ENCODE measurements around the gene PLCXD1.
"Not testable (repeated sequence)": the region's sequence is repeated elsewhere in the genome, so short reads cannot be mapped to it uniquely, and the experiment has no call there.

The PLCXD1 gene

GRCh38 chrX:351324-351641 is 70.1 kb downstream of the PLCXD1 start:
- DNase-seq (ENCODE audit: low read depth, low spot score) = not testable (repeated sequence)

DNA sequence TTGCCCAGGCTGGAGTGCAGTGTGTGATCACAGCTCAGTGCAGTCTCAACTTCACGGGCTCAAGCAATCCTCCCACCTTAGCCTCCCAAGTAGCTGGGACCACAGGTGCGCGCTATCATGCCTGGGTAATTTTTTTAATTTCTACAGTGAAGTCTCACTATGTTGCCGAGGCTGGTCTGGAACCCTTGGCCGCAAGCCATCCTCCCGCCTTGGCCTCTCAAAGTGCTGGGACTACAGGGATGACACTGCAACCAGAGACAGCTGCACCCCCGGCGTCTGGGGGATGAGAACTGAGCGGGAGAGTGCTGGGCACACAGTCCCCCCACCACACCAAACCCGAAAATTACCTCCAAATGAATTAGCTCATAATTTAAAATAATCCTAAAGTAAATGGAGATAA is 70.6 kb downstream of the PLCXD1 start:
- no peak for DNase-seq (ENCODE audit: low read depth, low spot score)

- DNase-seq (ENCODE audit: low read depth, low spot score) = no peak
Measured at GRCh38 chrX:352181-352580, 71.0 kb downstream of the PLCXD1 start.

DNA sequence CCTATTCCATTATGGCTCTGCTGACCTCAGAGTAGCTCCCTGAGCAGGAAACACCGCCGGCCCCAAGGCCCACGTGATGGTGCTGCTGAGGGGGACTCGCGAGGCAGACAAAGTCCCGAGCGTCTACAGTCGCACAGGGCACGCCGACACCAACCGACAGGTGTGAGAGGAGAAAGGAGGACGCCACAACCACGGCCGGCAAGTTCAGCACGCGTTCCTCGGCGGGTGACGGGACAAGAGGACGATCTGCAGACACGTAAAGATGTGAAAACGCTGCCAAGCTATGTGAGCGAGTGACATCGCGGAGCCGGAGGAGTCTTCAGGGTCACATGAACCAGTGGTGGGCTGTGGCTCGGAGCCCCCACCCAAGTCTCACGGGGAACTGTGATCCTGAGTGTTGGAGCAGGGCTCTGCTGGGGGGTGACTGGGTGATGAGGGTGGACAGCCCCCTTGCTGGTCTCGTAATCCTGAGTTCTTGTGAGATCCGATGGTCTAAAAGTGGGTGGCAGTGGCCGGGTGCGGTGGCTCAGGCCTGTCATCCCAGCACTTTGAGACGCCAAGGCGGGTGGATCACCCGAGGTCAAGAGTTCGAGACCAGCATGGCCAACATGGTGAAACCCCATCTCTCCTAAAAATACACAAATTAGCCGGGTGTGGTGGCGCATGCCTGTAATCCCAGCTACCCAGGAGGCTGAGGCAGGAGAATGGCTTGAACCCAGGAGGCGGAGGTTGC is 71.6 kb downstream of the PLCXD1 start:
- no peak for DNase-seq (ENCODE audit: low read depth, low spot score)

All from activated naive CD8-positive, alpha-beta T cell treated with anti-CD3 and anti-CD28 coated beads, Interleukin-2, amount 50 U/mL, for 16 hours (primary cell).